Coronary artery (tissue), 2 donors: Measurements from ENCODE around the gene PIGN.

Experiments
- DNase-seq: peaks from one replicate; pipeline ENCODE4 v3.0.0-alpha.2; 2017; ENCODE audit warnings: low spot score
- H3K27ac ChIP-seq, 2 donors: fragments of 200-600 bp; sonication (generic); one replicate each; pipeline ENCODE4 v1.5.1; 2016 to 2019
- H3K4me3 ChIP-seq: fragments of 200-600 bp; sonication (generic); 2 replicates; pipeline ENCODE4 v1.5.1; 2016; ENCODE audit warnings: mild to moderate bottlenecking, moderate library complexity
- CTCF ChIP-seq: fragments of 200-600 bp; sonication (generic); IDR thresholded peaks from one replicate; pipeline ENCODE4 v1.5.1; 2019; ENCODE audit warnings: antibody characterized with exemption

Gene PIGN

GRCh38 chr18:62186774-62187542, at the start of gene PIGN, which contains the start of gene RELCH:
PIGN (minus strand) TSS chr18:62187056; CDS start chr18:62161353, 25,703 bp downstream.
RELCH (plus strand) TSS chr18:62187255; CDS start chr18:62187506, 251 bp downstream.
- TF ChIP-seq CTCF: no peak
- peak; percentile 99 for DNase-seq
- peak within 1 kb of the TSS; percentile 66 to 92 for H3K27ac ChIP-seq
- H3K4me3 ChIP-seq: peak within 1 kb of the TSS; percentile 99

GRCh38 chr18:62236252-62236651, 49.4 kb upstream of the PIGN start:
- DNase-seq: no peak
- Histone ChIP-seq H3K4me3 (no peak overlapping the region), H3K27ac (no peak overlapping the region)
- TF ChIP-seq CTCF: no peak

- TF ChIP-seq CTCF: no peak
- DNase-seq: no peak
- no peak overlapping the region for H3K4me3 ChIP-seq
- H3K27ac ChIP-seq: no peak overlapping the region
Observed at GRCh38 chr18:62226047-62226446, 39.2 kb upstream of the PIGN start.

- TF ChIP-seq CTCF: no peak
- DNase-seq: no peak
- Histone ChIP-seq H3K27ac (no peak overlapping the region), H3K4me3 (no peak overlapping the region)
Observed at GRCh38 chr18:62224229-62224628, 37.4 kb upstream of the PIGN start.

- H3K4me3 ChIP-seq: no peak overlapping the region
- no peak for TF ChIP-seq CTCF
Observed at GRCh38 chr18:62214790-62215189, 27.9 kb upstream of the PIGN start.

GRCh38 chr18:62211325-62211828, 24.5 kb upstream of the PIGN start:
- DNase-seq: no peak
- H3K27ac ChIP-seq: no peak overlapping the region
- H3K4me3 ChIP-seq: no peak overlapping the region
- TF ChIP-seq CTCF: no peak

More at GRCh38 chr18:62214790-62215189, 27.9 kb upstream of the PIGN start:
- no peak for DNase-seq
- H3K27ac ChIP-seq: no peak overlapping the region

GRCh38 chr18:62210138-62210537, 23.3 kb upstream of the PIGN start:
- no peak for DNase-seq
- no peak for TF ChIP-seq CTCF
- no peak overlapping the region for H3K4me3 ChIP-seq
- H3K27ac ChIP-seq: no peak overlapping the region
